Small intestine (tissue), 7 donors: ENCODE results near the gene NTRK3. TPM values are rescaled to one million over a fixed set of nuclear protein-coding genes. Genes with fewer than 3 reads are reported as not detected.

Experiments used
- DNase-seq, 2 donors: peaks; one replicate each; pipeline versions ENCODE4 v3.0.0 to v3.0.0-alpha.2; 2013
- FAIRE-seq: peaks from 2 replicates; lab custom pipeline; 2012; peaks lifted over from hg19 to GRCh38; lab: Jason Lieb, UNC
- H3K27ac ChIP-seq, 3 donors: one replicate each; pipeline ENCODE4 v1.5.1; 2013; ENCODE audit warnings: low read length in 2 of 3, mild to moderate bottlenecking in 2 of 3, control low read depth in 1 of 3, inconsistent platforms in 1 of 3, low read depth in 1 of 3, moderate library complexity in 1 of 3
- H3K27me3 ChIP-seq, 3 donors: one replicate each; pipeline ENCODE4 v1.6.1; 2013; ENCODE audit warnings: low read length in 3 of 3, inconsistent platforms in 1 of 3; ENCODE audit not compliant: control insufficient read depth in 3 of 3, insufficient read depth in 3 of 3
- H3K36me3 ChIP-seq, 3 donors: one replicate each; pipeline ENCODE4 v1.6.1; 2013; ENCODE audit warnings: low read length in 3 of 3, inconsistent platforms in 1 of 3, low read depth in 1 of 3, mild to moderate bottlenecking in 1 of 3, moderate library complexity in 1 of 3; ENCODE audit not compliant: control insufficient read depth in 3 of 3, insufficient read depth in 2 of 3
- H3K4me1 ChIP-seq, 3 donors: one replicate each; pipeline ENCODE4 v1.6.1; 2013; ENCODE audit warnings: low read length in 2 of 3, inconsistent platforms in 1 of 3, low read depth in 1 of 3, mild to moderate bottlenecking in 1 of 3, moderate library complexity in 1 of 3; ENCODE audit not compliant: control insufficient read depth in 3 of 3, insufficient read depth in 2 of 3
- H3K4me3 ChIP-seq, 3 donors: one replicate each; pipeline ENCODE4 v1.5.1; 2013; ENCODE audit warnings: low read length in 3 of 3, control low read depth in 1 of 3, inconsistent platforms in 1 of 3, low read depth in 1 of 3, mild to moderate bottlenecking in 1 of 3, moderate library complexity in 1 of 3
- H3K9me3 ChIP-seq, 2 donors: one replicate each; pipeline ENCODE4 v1.6.1; 2013; ENCODE audit warnings: low read depth in 1 of 2, low read length in 1 of 2; ENCODE audit not compliant: control insufficient read depth in 2 of 2, insufficient read depth in 1 of 2
- WGBS, 3 donors: extraction: QIAGEN DNeasy Blood & Tissue Kit; methylation state at CpG; one replicate each; pipeline ENCODE4 v1.1.7; 2013; 5-methylcytosine and 5-hydroxymethylcytosine counted together
- polyA plus RNA-seq, 4 donors: library from polyadenylated mRNA; stranded (reverse) in 3 of 4; unstranded in 1 of 4; fragments of 200-250 nt in 3 of 4; fragments of 120-200 nt in 1 of 4; gene quantifications; one replicate each; pipeline versions ENCODE4 v1.2.1 to v1.2.3, GENCODE V29; 2013
- donor health status: healthy with polysubstance abuse.
- donor health status: control.
- donor health status: control.
- donor health status: Bipolar disorder and iron deficiency.
- donor health status: healthy.

NTRK3 gene
- polyA plus RNA-seq, 4 donors, result under 0.01 to 3.6 (median 0.52) TPM; not detected in 1

- 52 to 62% (median 56%) methylated on average over 3 of the region's 3 CpGs for WGBS, 3 donors
- FAIRE-seq, result no peak
Measured at GRCh38 chr15:88219623-88220022, 36.9 kb downstream of the NTRK3 start.

GRCh38 chr15:88218557-88219221, 37.9 kb downstream of the NTRK3 start:
- Histone ChIP-seq H3K4me1 (no peaks in the 10 kb centered on the region), H3K4me3 (no peak overlapping the region), H3K27me3 (no peaks in the 10 kb centered on the region), H3K27ac (no peak overlapping the region), H3K9me3 (no peaks in the 10 kb centered on the region), H3K36me3 (no peaks in the 10 kb centered on the region)
- 39 to 49% (median 42%) methylated on average over 9 of the region's 9 CpGs for WGBS, 3 donors
- DNase-seq, result no peak
- no peak for FAIRE-seq

More at GRCh38 chr15:88219623-88220022, 36.9 kb downstream of the NTRK3 start:
- Histone ChIP-seq H3K27ac (no peak overlapping the region), H3K36me3 (no peaks in the 10 kb centered on the region), H3K4me1 (no peaks in the 10 kb centered on the region), H3K9me3 (no peaks in the 10 kb centered on the region), H3K4me3 (no peak overlapping the region), H3K27me3 (no peaks in the 10 kb centered on the region)
- no peak for DNase-seq

DNA sequence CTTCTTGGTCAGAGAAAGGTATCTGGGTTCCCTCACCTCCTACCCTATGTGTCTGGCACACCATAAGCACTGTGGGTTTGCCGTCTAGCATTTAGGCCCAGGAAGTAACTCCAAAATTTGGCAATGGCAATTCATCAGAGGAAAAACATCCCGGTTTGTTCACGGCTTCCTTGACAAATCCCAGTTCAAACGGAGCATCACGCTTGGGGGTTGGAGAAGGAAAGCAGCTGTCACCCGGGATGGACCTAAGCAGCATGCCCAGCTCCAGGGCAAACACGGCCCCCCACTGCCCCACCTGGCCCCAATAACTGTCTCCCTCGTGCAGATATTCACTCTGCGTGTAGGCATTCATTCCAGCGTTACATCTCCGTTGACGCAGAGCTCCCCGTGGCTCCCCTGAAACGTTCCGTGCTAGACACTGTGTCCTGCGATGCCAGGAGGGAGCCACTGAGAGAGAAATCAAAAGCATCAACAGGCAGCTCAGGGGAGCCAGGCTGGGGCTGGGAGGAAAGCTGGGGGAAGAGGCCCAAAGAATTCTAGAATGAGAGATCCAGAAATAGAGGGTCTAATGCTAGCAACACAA, 41.4 kb downstream of the NTRK3 start:
- Histone ChIP-seq H3K27me3 (no peaks in the 10 kb centered on the region), H3K4me3 (no peak overlapping the region), H3K36me3 (no peaks in the 10 kb centered on the region), H3K27ac (no peak overlapping the region), H3K9me3 (no peaks in the 10 kb centered on the region), H3K4me1 (no peaks in the 10 kb centered on the region)
- DNase-seq (no peak), FAIRE-seq (no peak)
- WGBS, 3 donors, result 58 to 69% (median 69%) methylated on average over 16 of the region's 16 CpGs

- FAIRE-seq, result no peak
- WGBS, 3 donors, result 40 to 60% (median 42%) methylated on average over 5 of the region's 5 CpGs
- DNase-seq, result no peak
- Histone ChIP-seq H3K4me3 (no peak overlapping the region), H3K27me3 (no peaks in the 10 kb centered on the region), H3K4me1 (no peaks in the 10 kb centered on the region), H3K27ac (no peak overlapping the region), H3K9me3 (no peaks in the 10 kb centered on the region), H3K36me3 (no peaks in the 10 kb centered on the region)
Measured at GRCh38 chr15:88209111-88209510, 47.4 kb downstream of the NTRK3 start.

GRCh38 chr15:88208396-88208795, 48.1 kb downstream of the NTRK3 start:
- Histone ChIP-seq H3K27ac (no peak overlapping the region), H3K4me1 (no peaks in the 10 kb centered on the region), H3K27me3 (no peaks in the 10 kb centered on the region), H3K36me3 (no peaks in the 10 kb centered on the region), H3K9me3 (no peaks in the 10 kb centered on the region), H3K4me3 (no peak overlapping the region)
- DNase-seq, result no peak
- FAIRE-seq, result no peak
- 20 to 56% (median 30%) methylated on average over 2 of the region's 2 CpGs for WGBS, 3 donors

DNA sequence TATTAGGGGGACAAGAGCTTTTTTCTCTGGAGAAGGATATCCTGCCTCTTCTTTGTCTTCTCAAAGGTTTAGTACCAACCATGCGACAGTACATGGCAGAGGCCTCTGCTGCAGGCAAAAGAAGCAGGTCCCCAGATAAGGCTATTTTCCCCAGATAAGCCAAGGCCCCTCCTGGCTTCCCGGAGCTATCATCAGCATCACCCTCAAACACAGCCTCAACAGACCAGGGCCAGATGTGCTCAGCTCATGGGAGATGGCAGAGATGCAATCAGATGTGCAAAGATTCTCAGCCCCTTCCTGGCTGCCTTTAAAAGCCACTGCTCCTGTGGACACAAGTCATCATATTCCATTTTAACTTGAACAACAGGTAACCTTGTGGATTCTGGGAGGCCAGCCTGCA, 49.0 kb downstream of the NTRK3 start:
- H3K4me1 ChIP-seq, result no peaks in the 10 kb centered on the region
- no peaks in the 10 kb centered on the region for H3K9me3 ChIP-seq
- no peaks in the 10 kb centered on the region for H3K36me3 ChIP-seq
- no peak overlapping the region for H3K27ac ChIP-seq
- FAIRE-seq (no peak), DNase-seq (no peak)
- WGBS, 3 donors, result 61 to 71% (median 66%) methylated on average over 2 of the region's 2 CpGs
- H3K27me3 ChIP-seq, result peaks cover 0 to 1% (median 0%) of the 10 kb centered on the region in 3 donors
- no peak overlapping the region for H3K4me3 ChIP-seq

- Histone ChIP-seq H3K4me3 (no peak overlapping the region), H3K36me3 (no peaks in the 10 kb centered on the region), H3K27me3 (peaks cover 0 to 2% (median 0%) of the 10 kb centered on the region in 3 donors), H3K27ac (no peak overlapping the region), H3K4me1 (no peaks in the 10 kb centered on the region), H3K9me3 (no peaks in the 10 kb centered on the region)
- DNase-seq (no peak), FAIRE-seq (no peak)
- WGBS, 3 donors, result 68 to 81% (median 71%) methylated on average over 4 of the region's 4 CpGs
Measured at GRCh38 chr15:88204584-88204983, 52.0 kb downstream of the NTRK3 start.

GRCh38 chr15:88202231-88202630, 54.3 kb downstream of the NTRK3 start:
- no peak for DNase-seq
- no peak for FAIRE-seq
- no peaks in the 10 kb centered on the region for H3K4me1 ChIP-seq
- H3K4me3 ChIP-seq, result no peak overlapping the region
- no peak overlapping the region for H3K27ac ChIP-seq
- H3K36me3 ChIP-seq, result no peaks in the 10 kb centered on the region
- 69 to 85% (median 72%) methylated on average over 4 of the region's 4 CpGs for WGBS, 3 donors
- peaks cover 0 to 2% (median 0%) of the 10 kb centered on the region in 3 donors for H3K27me3 ChIP-seq
- no peaks in the 10 kb centered on the region for H3K9me3 ChIP-seq
